Measurements from ENCODE around the gene GPR137C. TPM values are rescaled to one million over a fixed set of nuclear protein-coding genes. Genes with fewer than 3 reads are reported as not detected.

GPR137C gene
- total RNA-seq, 4 donors from 2014 or later: 0.39 to 1.2 (median 0.45) TPM

DNA sequence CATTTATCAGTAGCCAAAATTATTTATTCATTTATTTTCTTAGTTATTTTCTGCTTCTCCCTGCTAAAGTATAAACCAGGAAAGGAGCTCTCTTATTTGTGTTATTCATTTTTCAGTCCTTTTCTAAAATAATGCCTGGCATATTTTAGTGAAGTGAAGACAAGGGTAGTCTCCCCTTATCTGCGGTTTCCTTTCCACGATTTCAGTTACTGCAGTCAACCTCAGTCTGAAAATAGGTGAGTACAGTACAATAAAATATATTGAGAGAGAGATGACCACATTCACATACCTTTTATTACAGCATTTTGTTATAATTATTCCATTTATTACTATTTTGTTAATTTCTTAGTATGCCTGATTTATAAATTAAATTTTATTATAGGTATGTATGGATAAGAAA lies 57.6 kb downstream of the GPR137C start:
- 94% methylated on average over 2 of the region's 2 CpGs for WGBS
- TF ChIP-seq POLR2AphosphoS5 (IDR thresholded peaks at IDR 0.05): no peak
- no peak for TF ChIP-seq POLR2A (IDR thresholded peaks at IDR 0.05; ENCODE audit: low read depth)
- TF ChIP-seq EP300 (IDR thresholded peaks at IDR 0.05): no peak
- TF ChIP-seq, protein P1, sequence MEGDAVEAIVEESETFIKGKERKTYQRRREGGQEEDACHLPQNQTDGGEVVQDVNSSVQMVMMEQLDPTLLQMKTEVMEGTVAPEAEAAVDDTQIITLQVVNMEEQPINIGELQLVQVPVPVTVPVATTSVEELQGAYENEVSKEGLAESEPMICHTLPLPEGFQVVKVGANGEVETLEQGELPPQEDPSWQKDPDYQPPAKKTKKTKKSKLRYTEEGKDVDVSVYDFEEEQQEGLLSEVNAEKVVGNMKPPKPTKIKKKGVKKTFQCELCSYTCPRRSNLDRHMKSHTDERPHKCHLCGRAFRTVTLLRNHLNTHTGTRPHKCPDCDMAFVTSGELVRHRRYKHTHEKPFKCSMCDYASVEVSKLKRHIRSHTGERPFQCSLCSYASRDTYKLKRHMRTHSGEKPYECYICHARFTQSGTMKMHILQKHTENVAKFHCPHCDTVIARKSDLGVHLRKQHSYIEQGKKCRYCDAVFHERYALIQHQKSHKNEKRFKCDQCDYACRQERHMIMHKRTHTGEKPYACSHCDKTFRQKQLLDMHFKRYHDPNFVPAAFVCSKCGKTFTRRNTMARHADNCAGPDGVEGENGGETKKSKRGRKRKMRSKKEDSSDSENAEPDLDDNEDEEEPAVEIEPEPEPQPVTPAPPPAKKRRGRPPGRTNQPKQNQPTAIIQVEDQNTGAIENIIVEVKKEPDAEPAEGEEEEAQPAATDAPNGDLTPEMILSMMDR (IDR thresholded peaks at IDR 0.05): no peak

DNA sequence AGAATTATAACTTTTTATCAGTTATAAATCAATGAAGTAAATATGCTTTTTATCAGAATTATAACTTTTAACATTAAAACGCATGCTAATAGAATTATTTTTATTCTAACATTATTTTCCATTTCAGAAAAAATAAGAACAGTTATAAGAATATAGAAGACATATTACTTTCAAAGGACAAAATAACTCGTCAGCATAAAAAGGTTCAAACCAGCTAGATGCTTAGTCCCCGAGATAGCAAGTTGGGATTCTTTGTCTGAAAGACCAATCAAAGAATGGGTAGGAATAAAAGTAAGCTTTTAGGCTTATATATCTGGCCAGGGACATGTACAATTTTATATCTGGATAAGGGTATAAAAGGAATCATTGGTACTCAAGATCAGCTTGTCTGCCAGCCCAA lies 66.0 kb downstream of the GPR137C start:
- H3K4me1 ChIP-seq: no peaks in the 10 kb centered on the region
- H3K36me3 ChIP-seq: no peaks in the 10 kb centered on the region
- no peak overlapping the region for H3K4me3 ChIP-seq
- H3K27me3 ChIP-seq: no peaks in the 10 kb centered on the region
- TF ChIP-seq POLR2AphosphoS5 (IDR thresholded peaks at IDR 0.05) (no peak), POLR2A (IDR thresholded peaks at IDR 0.05; ENCODE audit: low read depth) (no peak), EP300 (IDR thresholded peaks at IDR 0.05) (no peak)
- TF ChIP-seq, protein P1 (IDR thresholded peaks at IDR 0.05): no peak
- H3K27ac ChIP-seq (replicated peaks in 1 of 4): no peak overlapping the region
- H3K9me3 ChIP-seq: no peaks in the 10 kb centered on the region
- DNase-seq (ENCODE audit: extremely low spot score): no peak
- intact Hi-C loops (cut with DNase I): no loop called here
- WGBS: 91% methylated on average over 3 of the region's 3 CpGs

More for the DNA sequence above, 57.6 kb downstream of the GPR137C start:
- DNase-seq (ENCODE audit: extremely low spot score): no peak
- Histone ChIP-seq H3K4me3 (no peak overlapping the region), H3K4me1 (no peaks in the 10 kb centered on the region), H3K27me3 (no peaks in the 10 kb centered on the region), H3K36me3 (no peaks in the 10 kb centered on the region), H3K9me3 (peaks cover 0 to 3% (median 0%) of the 10 kb centered on the region in 4 donors), H3K27ac (replicated peaks in 1 of 4) (no peak overlapping the region)
- intact Hi-C loops (cut with DNase I): no loop called here

DNA sequence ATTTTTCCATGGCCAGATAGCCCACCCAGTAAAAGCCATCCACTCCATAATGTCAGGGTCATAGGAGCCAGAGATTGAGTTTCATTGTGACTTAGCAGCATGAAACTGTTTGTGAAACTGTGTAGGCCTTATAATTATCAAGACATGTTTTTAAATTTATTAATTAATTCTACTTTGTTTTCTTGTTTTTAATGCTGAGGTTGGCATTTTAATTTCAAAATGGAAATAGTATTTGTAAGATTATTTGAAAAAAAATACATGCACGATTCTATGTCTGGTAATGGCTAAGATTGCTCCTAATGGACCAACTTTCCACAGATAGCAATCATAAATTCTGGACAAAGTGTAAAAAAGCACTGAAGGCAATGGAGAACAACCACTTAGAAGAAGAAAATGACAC lies 67.1 kb downstream of the GPR137C start:
- no peaks in the 10 kb centered on the region for H3K27me3 ChIP-seq
- 91% methylated on average over 1 of the region's 1 CpG for WGBS
- DNase-seq (ENCODE audit: extremely low spot score): no peak
- no peaks in the 10 kb centered on the region for H3K9me3 ChIP-seq
- no peaks in the 10 kb centered on the region for H3K4me1 ChIP-seq
- no peak overlapping the region for H3K4me3 ChIP-seq
- TF ChIP-seq POLR2A (IDR thresholded peaks at IDR 0.05; ENCODE audit: low read depth) (no peak), EP300 (IDR thresholded peaks at IDR 0.05) (no peak), POLR2AphosphoS5 (IDR thresholded peaks at IDR 0.05) (no peak)
- TF ChIP-seq, protein P1 (IDR thresholded peaks at IDR 0.05): no peak
- no peaks in the 10 kb centered on the region for H3K36me3 ChIP-seq
- H3K27ac ChIP-seq (replicated peaks in 1 of 4): no peak overlapping the region
- intact Hi-C loops (cut with DNase I): no loop called here

DNA sequence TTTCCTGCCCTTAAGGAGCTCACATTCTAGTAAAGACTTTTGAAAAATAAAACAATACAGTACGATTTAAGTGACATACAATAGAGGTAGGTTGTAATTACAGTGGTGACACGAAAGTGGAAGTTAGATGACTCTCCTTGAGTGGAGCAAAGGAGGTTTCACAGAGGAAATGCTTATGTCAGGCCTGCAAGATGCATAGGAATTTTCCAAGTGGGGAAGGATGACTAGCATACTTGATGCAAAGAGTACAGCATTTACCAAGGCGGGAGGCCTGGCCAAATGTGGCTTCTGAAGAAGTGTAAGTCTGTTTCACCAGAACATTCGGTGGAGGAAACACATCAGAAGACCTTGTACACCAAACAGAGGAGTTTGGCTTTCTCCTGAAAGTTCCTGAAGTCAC lies 87.5 kb downstream of the GPR137C start:
- no peaks in the 10 kb centered on the region for H3K9me3 ChIP-seq
- TF ChIP-seq POLR2AphosphoS5 (IDR thresholded peaks at IDR 0.05) (no peak), EP300 (IDR thresholded peaks at IDR 0.05) (no peak), POLR2A (IDR thresholded peaks at IDR 0.05; ENCODE audit: low read depth) (no peak)
- TF ChIP-seq, protein P1 (IDR thresholded peaks at IDR 0.05): no peak
- 98% methylated on average over 4 of the region's 4 CpGs for WGBS
- no peaks in the 10 kb centered on the region for H3K27me3 ChIP-seq
- H3K36me3 ChIP-seq: peaks cover 0 to 54% (median 26%) of the 10 kb centered on the region in 4 donors
- intact Hi-C loops (cut with DNase I): no loop called here
- no peak overlapping the region for H3K27ac ChIP-seq (replicated peaks in 1 of 4)
- H3K4me3 ChIP-seq: no peak overlapping the region
- H3K4me1 ChIP-seq: no peaks in the 10 kb centered on the region
- DNase-seq (ENCODE audit: extremely low spot score): no peak

DNA sequence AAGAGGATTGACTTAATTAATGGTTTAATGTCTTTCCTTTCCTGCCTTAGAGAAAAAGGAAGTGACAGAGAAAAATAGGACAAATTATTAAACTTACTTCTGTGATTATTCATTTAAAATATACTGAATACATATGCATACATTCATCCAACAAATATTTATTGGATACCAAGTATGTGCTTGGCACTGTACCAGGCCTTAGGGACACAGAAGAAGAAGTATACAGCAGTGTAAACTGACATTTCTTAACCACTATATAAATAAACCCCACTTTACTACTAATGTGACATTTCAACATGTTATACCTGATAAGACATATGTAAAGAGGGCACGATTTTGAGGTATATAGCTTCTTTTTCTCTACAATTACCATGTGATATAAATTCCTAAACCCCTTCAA lies 89.1 kb downstream of the GPR137C start:
- Histone ChIP-seq H3K4me1 (no peaks in the 10 kb centered on the region), H3K27me3 (no peaks in the 10 kb centered on the region), H3K4me3 (no peak overlapping the region), H3K36me3 (peaks cover 10 to 67% (median 38%) of the 10 kb centered on the region in 4 donors), H3K9me3 (no peaks in the 10 kb centered on the region), H3K27ac (replicated peaks in 1 of 4) (no peak overlapping the region)
- DNase-seq (ENCODE audit: extremely low spot score): no peak
- intact Hi-C loops (cut with DNase I): no loop called here
- WGBS: 100% methylated on average over 1 of the region's 1 CpG
- TF ChIP-seq EP300 (IDR thresholded peaks at IDR 0.05) (no peak), POLR2AphosphoS5 (IDR thresholded peaks at IDR 0.05) (no peak), POLR2A (IDR thresholded peaks at IDR 0.05; ENCODE audit: low read depth) (no peak)
- TF ChIP-seq, protein P1 (IDR thresholded peaks at IDR 0.05): no peak
